CD4-positive, CD25-positive, alpha-beta regulatory T cell (primary cell): ENCODE results near the gene CDH11. TPM values are rescaled to one million over a fixed set of nuclear protein-coding genes. Genes with fewer than 3 reads are reported as not detected.

Experiments used
- ATAC-seq, 2 donors: fragments of 150-1000 bp; cut with Tn5 transposase; one replicate each; pipeline ENCODE4 v1.10.0; 2021; ENCODE audit warnings: low read depth in 2 of 2, moderate number of reproducible peaks in 2 of 2, moderate library complexity in 1 of 2
- DNase-seq, 3 donors: peaks; one replicate each; pipeline versions ENCODE4 v3.0.0 to v3.0.0-alpha.2; 2012 to 2022; ENCODE audit warnings: mixed read lengths in 1 of 3
- H3K27ac ChIP-seq: one replicate; pipeline ENCODE4 v1.7.0; 2013; ENCODE audit warnings: mild to moderate bottlenecking, low read length; ENCODE audit not compliant: insufficient read depth, poor library complexity, severe bottlenecking
- H3K27me3 ChIP-seq: one replicate; pipeline ENCODE4 v1.7.0; 2013; ENCODE audit warnings: low read length; ENCODE audit not compliant: control insufficient read depth, insufficient read depth
- H3K36me3 ChIP-seq: one replicate; pipeline ENCODE4 v1.7.0; 2013; ENCODE audit warnings: mild to moderate bottlenecking, low read length, moderate library complexity; ENCODE audit not compliant: control insufficient read depth, insufficient read depth
- H3K4me1 ChIP-seq: 2 replicates; pipeline ENCODE4 v1.7.0; 2013; ENCODE audit warnings: mild to moderate bottlenecking, low read length; ENCODE audit not compliant: insufficient read depth, control insufficient read depth, poor library complexity, severe bottlenecking
- H3K4me3 ChIP-seq: one replicate; pipeline ENCODE4 v1.7.0; 2013; ENCODE audit warnings: low read depth, mild to moderate bottlenecking, low read length, moderate library complexity
- H3K9me3 ChIP-seq, 2 experiments: 1 replicate in 1 of 2; 2 replicates in 1 of 2; pipeline ENCODE4 v1.7.0; 2013; ENCODE audit warnings: low read length in 2 of 2, mild to moderate bottlenecking in 1 of 2, moderate library complexity in 1 of 2; ENCODE audit not compliant: control insufficient read depth in 2 of 2
- H3K27ac Mint-ChIP-seq, 3 donors: one replicate each; pipeline ENCODE4 v1.8.0; 2020 to 2022; ENCODE audit warnings: mild to moderate bottlenecking in 3 of 3, mixed read lengths in 3 of 3, moderate library complexity in 2 of 3
- H3K27me3 Mint-ChIP-seq: one replicate; pipeline ENCODE4 v1.8.0; 2022; ENCODE audit warnings: mild to moderate bottlenecking, mixed read lengths
- H3K36me3 Mint-ChIP-seq: one replicate; pipeline ENCODE4 v1.8.0; 2020; ENCODE audit warnings: mixed read lengths
- H3K4me1 Mint-ChIP-seq, 4 donors: one replicate each; pipeline ENCODE4 v1.8.0; 2020 to 2022; ENCODE audit warnings: mixed read lengths in 4 of 4, mild to moderate bottlenecking in 1 of 4
- H3K4me3 Mint-ChIP-seq, 4 donors: one replicate each; pipeline ENCODE4 v1.8.0; 2020 to 2022; ENCODE audit warnings: mild to moderate bottlenecking in 4 of 4, mixed read lengths in 4 of 4, moderate library complexity in 3 of 4
- H3K9me3 Mint-ChIP-seq, 7 donors: one replicate each; pipeline ENCODE4 v1.8.0; 2020 to 2022; ENCODE audit warnings: mixed read lengths in 7 of 7, mild to moderate bottlenecking in 3 of 7, moderate library complexity in 2 of 7
- polyA plus RNA-seq, 4 donors: library from polyadenylated mRNA; unstranded; fragments of 300-500 nt; fragmentation: Illumina TruSeq; gene quantifications; one replicate each; pipeline ENCODE4 v1.2.3, GENCODE V29; 2021
- total RNA-seq: library from RNA; stranded (reverse); gene quantifications from one replicate; pipeline ENCODE4 v1.2.3, GENCODE V29; 2022

Gene CDH11
- total and polyA plus RNA-seq, 5 donors from 2014 or later = not detected

DNA sequence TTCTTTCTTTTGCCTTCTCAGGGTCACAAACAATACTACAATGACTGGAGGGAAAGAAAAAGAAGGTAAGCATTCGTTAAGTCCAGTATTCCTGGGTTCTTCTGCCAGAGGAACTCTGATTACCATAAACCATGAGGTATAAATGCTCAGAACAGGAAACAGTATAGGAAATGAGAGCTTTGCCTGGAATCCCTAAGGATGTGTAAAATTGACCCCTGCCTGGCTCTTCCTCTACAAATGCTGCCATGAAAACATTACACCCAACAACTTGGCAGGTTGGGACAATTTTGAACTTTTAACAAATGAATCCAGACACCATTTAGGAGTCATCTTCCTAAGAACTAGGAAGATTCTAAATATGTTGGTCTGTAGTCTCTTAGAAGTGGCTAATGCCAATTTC is 173.8 kb downstream of the CDH11 start:
- no peaks in the 10 kb centered on the region for H3K27me3 Mint-ChIP-seq
- H3K4me1 Mint-ChIP-seq = no peaks in the 10 kb centered on the region
- H3K4me1 ChIP-seq = no peaks in the 10 kb centered on the region
- H3K9me3 Mint-ChIP-seq = peaks cover 5 to 44% (median 20%) of the 10 kb centered on the region in 7 donors
- no peak overlapping the region for H3K27ac Mint-ChIP-seq
- H3K4me3 ChIP-seq = no peak overlapping the region
- H3K4me3 Mint-ChIP-seq = no peak overlapping the region
- DNase-seq (no peak), ATAC-seq (no peak)
- peaks cover 0 to 11% of the 10 kb centered on the region in 2 experiments for H3K9me3 ChIP-seq
- H3K27me3 ChIP-seq = no peaks in the 10 kb centered on the region
- H3K36me3 ChIP-seq = no peaks in the 10 kb centered on the region
- no peak overlapping the region for H3K27ac ChIP-seq
- no peaks in the 10 kb centered on the region for H3K36me3 Mint-ChIP-seq

DNA sequence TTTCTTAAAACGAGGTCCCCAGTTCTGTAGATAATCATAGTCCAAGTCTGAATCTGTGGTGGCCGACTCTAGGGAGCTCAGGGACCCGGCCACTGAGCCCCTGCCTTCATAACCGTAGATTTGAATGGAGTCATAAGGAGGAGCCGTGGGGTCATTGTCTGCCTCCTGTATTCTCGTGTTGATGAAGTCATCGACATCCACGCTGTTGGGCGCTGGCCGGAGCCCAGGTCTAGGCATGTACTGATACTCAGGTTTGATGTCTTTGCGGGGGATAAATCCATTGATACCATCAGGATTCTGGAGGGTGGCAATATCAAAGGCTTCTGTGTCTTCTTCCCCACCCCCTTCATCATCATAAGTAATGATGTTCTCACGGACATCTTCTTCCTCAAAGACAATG is 174.2 kb downstream of the CDH11 start:
- ATAC-seq = no peak
- Mint-ChIP-seq H3K4me1 (no peaks in the 10 kb centered on the region), H3K27ac (no peak overlapping the region), H3K27me3 (no peaks in the 10 kb centered on the region), H3K36me3 (no peaks in the 10 kb centered on the region), H3K4me3 (no peak overlapping the region), H3K9me3 (peaks cover 5 to 46% (median 20%) of the 10 kb centered on the region in 7 donors)
- H3K36me3 ChIP-seq = no peaks in the 10 kb centered on the region
- H3K4me1 ChIP-seq = no peaks in the 10 kb centered on the region
- H3K9me3 ChIP-seq = peaks cover 0 to 11% of the 10 kb centered on the region in 2 experiments
- no peaks in the 10 kb centered on the region for H3K27me3 ChIP-seq
- no peak overlapping the region for H3K27ac ChIP-seq
- no peak for DNase-seq
- H3K4me3 ChIP-seq = no peak overlapping the region

- no peak overlapping the region for H3K27ac Mint-ChIP-seq
- no peak for DNase-seq
- Histone ChIP-seq H3K4me3 (no peak overlapping the region), H3K36me3 (no peaks in the 10 kb centered on the region), H3K27ac (no peak overlapping the region), H3K27me3 (no peaks in the 10 kb centered on the region), H3K4me1 (no peaks in the 10 kb centered on the region), H3K9me3 (no peaks in the 10 kb centered on the region)
- no peak for ATAC-seq
- no peaks in the 10 kb centered on the region for H3K27me3 Mint-ChIP-seq
- no peaks in the 10 kb centered on the region for H3K36me3 Mint-ChIP-seq
- H3K9me3 Mint-ChIP-seq = peaks cover 0 to 25% (median 6%) of the 10 kb centered on the region in 7 donors
- no peaks in the 10 kb centered on the region for H3K4me1 Mint-ChIP-seq
- no peak overlapping the region for H3K4me3 Mint-ChIP-seq
Measured at GRCh38 chr16:64933885-64934284, 188.0 kb downstream of the CDH11 start.

GRCh38 chr16:64926476-64926875 is 195.4 kb downstream of the CDH11 start:
- H3K4me1 ChIP-seq = no peaks in the 10 kb centered on the region
- Mint-ChIP-seq H3K9me3 (peaks cover 0 to 32% (median 13%) of the 10 kb centered on the region in 7 donors), H3K4me1 (no peaks in the 10 kb centered on the region), H3K27me3 (no peaks in the 10 kb centered on the region), H3K4me3 (no peak overlapping the region), H3K27ac (no peak overlapping the region), H3K36me3 (no peaks in the 10 kb centered on the region)
- ATAC-seq (no peak), DNase-seq (no peak)
- H3K9me3 ChIP-seq = no peaks in the 10 kb centered on the region
- H3K27ac ChIP-seq = no peak overlapping the region
- no peak overlapping the region for H3K4me3 ChIP-seq
- H3K27me3 ChIP-seq = no peaks in the 10 kb centered on the region
- H3K36me3 ChIP-seq = no peaks in the 10 kb centered on the region

DNA sequence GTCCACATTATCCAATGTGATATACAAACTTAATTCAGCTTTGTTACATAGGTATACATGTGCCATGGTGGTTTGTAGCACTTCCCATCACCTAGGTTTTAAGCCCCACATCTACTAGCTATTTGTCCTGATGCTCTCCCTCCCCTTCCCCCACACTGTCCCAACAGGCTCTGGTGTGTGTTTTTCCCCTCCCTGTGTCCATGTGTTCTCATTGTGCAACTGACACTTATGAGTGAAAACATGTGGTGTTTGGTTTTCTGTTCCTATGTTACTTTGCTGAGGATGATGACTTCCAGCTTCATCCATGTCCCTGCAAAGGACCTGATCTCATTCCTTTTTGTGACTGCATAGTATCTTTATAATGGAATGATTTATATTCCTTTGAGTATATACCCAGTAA is 196.7 kb downstream of the CDH11 start:
- Histone ChIP-seq H3K27me3 (no peaks in the 10 kb centered on the region), H3K4me3 (no peak overlapping the region), H3K9me3 (peaks cover 0 to 9% of the 10 kb centered on the region in 2 experiments), H3K27ac (no peak overlapping the region), H3K4me1 (no peaks in the 10 kb centered on the region), H3K36me3 (no peaks in the 10 kb centered on the region)
- Mint-ChIP-seq H3K27me3 (no peaks in the 10 kb centered on the region), H3K36me3 (no peaks in the 10 kb centered on the region), H3K4me1 (no peaks in the 10 kb centered on the region), H3K27ac (peak overlapping the region in 1 of 3 donors; percentile 23), H3K4me3 (no peak overlapping the region), H3K9me3 (peaks cover 0 to 35% (median 17%) of the 10 kb centered on the region in 7 donors)
- ATAC-seq = no peak
- DNase-seq = no peak

DNA sequence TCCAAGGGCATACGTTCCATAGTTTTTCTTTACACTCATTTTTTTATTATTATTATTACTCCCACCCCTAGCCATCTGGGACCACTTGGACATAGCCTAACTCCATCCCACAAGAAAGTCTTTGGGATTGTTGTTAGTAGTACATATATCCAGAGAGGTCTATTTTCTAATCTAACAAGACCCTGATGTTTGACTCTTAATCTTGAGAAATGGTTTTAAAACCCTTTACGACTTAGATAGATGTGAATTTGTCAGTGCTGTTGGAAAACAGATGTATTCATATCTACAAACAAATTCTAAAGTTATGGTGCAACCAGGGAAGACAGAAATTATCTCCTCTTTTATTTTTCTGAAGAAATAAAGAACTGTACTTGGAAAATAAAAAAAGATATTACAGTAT is 197.8 kb downstream of the CDH11 start:
- DNase-seq (no peak), ATAC-seq (no peak)
- no peak overlapping the region for H3K27ac ChIP-seq
- no peak overlapping the region for H3K4me3 ChIP-seq
- Mint-ChIP-seq H3K4me1 (no peaks in the 10 kb centered on the region), H3K9me3 (peaks cover 1 to 35% (median 15%) of the 10 kb centered on the region in 7 donors), H3K4me3 (no peak overlapping the region), H3K27me3 (no peaks in the 10 kb centered on the region), H3K27ac (no peak overlapping the region), H3K36me3 (no peaks in the 10 kb centered on the region)
- H3K9me3 ChIP-seq = peaks cover 1 to 10% of the 10 kb centered on the region in 2 experiments
- H3K27me3 ChIP-seq = no peaks in the 10 kb centered on the region
- no peaks in the 10 kb centered on the region for H3K4me1 ChIP-seq
- no peaks in the 10 kb centered on the region for H3K36me3 ChIP-seq

DNA sequence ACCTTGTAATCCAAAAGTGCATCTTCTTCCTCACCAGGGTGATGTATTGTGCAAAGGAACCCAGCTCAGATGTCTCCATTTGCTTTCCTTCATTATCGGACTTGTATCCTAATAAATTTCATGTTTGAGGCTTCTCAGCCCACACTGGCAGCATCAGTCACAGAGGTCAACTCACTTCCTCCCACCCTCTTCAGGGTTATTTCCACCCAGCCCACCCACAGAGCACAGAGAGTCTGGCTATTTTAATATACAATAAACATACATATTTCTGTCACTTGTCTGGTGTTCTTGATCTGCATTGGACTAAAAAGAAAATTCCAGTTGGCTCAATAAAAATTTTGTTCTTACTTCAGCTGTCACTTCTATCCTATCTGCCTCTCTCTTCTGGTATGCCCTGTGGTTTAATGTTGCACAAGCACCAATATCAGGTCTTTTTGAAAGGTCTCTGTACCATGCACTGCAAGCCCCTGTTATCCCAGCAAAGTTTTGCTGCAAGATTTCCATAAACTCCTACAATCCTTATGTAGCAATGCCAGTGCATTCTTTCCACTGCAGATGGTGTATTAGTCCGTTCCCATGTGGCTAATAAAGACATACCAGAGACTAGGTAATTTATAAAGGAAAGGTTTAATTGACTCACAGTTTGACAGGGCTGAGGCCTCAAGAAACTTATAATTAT is 201.8 kb downstream of the CDH11 start:
- Mint-ChIP-seq H3K27me3 (no peaks in the 10 kb centered on the region), H3K27ac (no peak overlapping the region), H3K9me3 (peaks cover 1 to 27% (median 8%) of the 10 kb centered on the region in 7 donors), H3K4me3 (no peak overlapping the region), H3K36me3 (peaks cover 4% of the 10 kb centered on the region), H3K4me1 (no peaks in the 10 kb centered on the region)
- H3K4me1 ChIP-seq = no peaks in the 10 kb centered on the region
- H3K27ac ChIP-seq = no peak overlapping the region
- no peaks in the 10 kb centered on the region for H3K36me3 ChIP-seq
- no peak overlapping the region for H3K4me3 ChIP-seq
- H3K27me3 ChIP-seq = no peaks in the 10 kb centered on the region
- no peak for DNase-seq
- no peak for ATAC-seq
- H3K9me3 ChIP-seq = peaks cover 3 to 10% of the 10 kb centered on the region in 2 experiments

GRCh38 chr16:64919141-64919540 is 202.7 kb downstream of the CDH11 start:
- Histone ChIP-seq H3K4me1 (no peaks in the 10 kb centered on the region), H3K36me3 (no peaks in the 10 kb centered on the region), H3K9me3 (peaks cover 3 to 10% of the 10 kb centered on the region in 2 experiments), H3K27ac (no peak overlapping the region), H3K27me3 (no peaks in the 10 kb centered on the region), H3K4me3 (no peak overlapping the region)
- Mint-ChIP-seq H3K9me3 (peaks cover 1 to 27% (median 8%) of the 10 kb centered on the region in 7 donors), H3K27me3 (no peaks in the 10 kb centered on the region), H3K36me3 (peaks cover 4% of the 10 kb centered on the region), H3K4me3 (no peak overlapping the region), H3K4me1 (no peaks in the 10 kb centered on the region), H3K27ac (no peak overlapping the region)
- DNase-seq = no peak
- no peak for ATAC-seq
